Activated naive CD8-positive, alpha-beta T cell treated with anti-CD3 and anti-CD28 coated beads for 36 hours (primary cell): ENCODE data around the gene PRKN. TPM values are rescaled to one million over a fixed set of nuclear protein-coding genes. Genes with fewer than 3 reads are reported as not detected.

Experiments
- DNase-seq: peaks from one replicate; pipeline ENCODE4 v3.0.0; 2021
- H3K27ac Mint-ChIP-seq: one replicate; pipeline ENCODE4 v1.8.0; 2022; ENCODE audit warnings: mild to moderate bottlenecking, moderate library complexity, mixed read lengths
- H3K27me3 Mint-ChIP-seq: one replicate; pipeline ENCODE4 v1.8.0; 2022; ENCODE audit warnings: mild to moderate bottlenecking, mixed read lengths
- H3K36me3 Mint-ChIP-seq: one replicate; pipeline ENCODE4 v1.8.0; 2021; ENCODE audit warnings: mild to moderate bottlenecking, mixed read lengths
- H3K4me1 Mint-ChIP-seq: one replicate; pipeline ENCODE4 v1.8.0; 2021; ENCODE audit warnings: mixed read lengths
- H3K4me3 Mint-ChIP-seq: one replicate; pipeline ENCODE4 v1.8.0; 2022; ENCODE audit warnings: mild to moderate bottlenecking, moderate library complexity, mixed read lengths
- H3K9me3 Mint-ChIP-seq: one replicate; pipeline ENCODE4 v1.8.0; 2022; ENCODE audit warnings: mixed read lengths
- total RNA-seq, 2 experiments: library from RNA; stranded (reverse); gene quantifications; one replicate each; pipeline ENCODE4 v1.2.3, GENCODE V29; 2021

Gene PRKN
- total RNA-seq, 2 experiments from 2014 or later = 0.26 to 0.52 TPM

DNA sequence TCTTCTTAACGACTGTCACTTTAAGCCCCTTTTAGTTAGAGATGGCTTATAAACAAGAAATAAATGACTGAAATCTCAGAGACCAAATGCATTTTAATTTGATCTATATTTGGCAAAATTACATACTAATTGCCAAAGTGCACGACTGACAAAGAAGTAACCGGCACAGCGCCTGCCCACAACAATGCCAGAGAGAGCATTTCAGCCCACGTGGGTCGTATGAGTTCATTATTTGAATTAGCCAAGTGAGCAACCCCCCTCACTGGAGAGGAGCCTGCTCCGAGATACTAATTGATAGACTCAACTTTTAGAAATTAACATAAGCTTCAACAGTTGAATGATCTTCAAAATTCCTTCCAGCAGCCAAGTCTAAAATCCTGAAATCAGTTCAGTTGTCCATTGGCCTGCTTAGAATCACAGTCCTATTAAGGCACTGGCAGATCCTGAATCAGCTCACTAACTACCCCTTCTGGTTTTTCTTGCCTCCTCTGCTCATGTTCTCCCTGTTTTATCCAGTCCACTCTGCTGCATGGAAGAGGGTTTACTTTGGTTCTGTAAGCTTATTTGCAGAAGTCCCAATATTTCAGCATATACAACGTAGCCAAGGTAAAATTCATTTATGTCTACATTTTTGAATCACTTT lies 934.6 kb downstream of the PRKN start:
- no peaks in the 10 kb centered on the region for H3K27me3 Mint-ChIP-seq
- H3K36me3 Mint-ChIP-seq = peaks cover 4% of the 10 kb centered on the region
- no peak overlapping the region for H3K27ac Mint-ChIP-seq
- H3K9me3 Mint-ChIP-seq = peaks cover 8% of the 10 kb centered on the region
- DNase-seq = no peak
- H3K4me1 Mint-ChIP-seq = no peaks in the 10 kb centered on the region
- H3K4me3 Mint-ChIP-seq = no peak overlapping the region

DNA sequence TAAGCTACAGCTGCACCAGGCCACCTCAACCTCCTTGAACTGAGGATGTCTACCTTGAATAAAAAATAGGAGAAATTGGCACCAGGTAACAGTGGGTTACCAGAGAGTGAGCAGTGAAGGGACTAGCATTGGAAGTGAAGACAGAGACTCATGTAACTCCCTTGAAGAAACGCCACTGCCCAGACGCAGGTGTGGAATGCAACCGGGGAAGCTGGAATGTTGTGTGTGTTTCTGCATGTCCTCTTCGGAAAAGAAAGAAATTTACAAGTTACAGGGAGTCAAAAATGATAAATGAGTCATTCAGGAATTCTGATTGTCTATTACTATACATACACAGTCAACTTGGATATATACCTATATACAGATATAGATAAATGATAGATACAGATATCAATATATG lies 939.0 kb downstream of the PRKN start:
- Mint-ChIP-seq H3K9me3 (peaks cover 8% of the 10 kb centered on the region), H3K4me1 (no peaks in the 10 kb centered on the region), H3K36me3 (peaks cover 4% of the 10 kb centered on the region), H3K27ac (no peak overlapping the region), H3K4me3 (no peak overlapping the region), H3K27me3 (no peaks in the 10 kb centered on the region)
- DNase-seq = no peak

GRCh38 chr6:161772176-161772575 lies 955.4 kb downstream of the PRKN start:
- H3K27me3 Mint-ChIP-seq = no peaks in the 10 kb centered on the region

GRCh38 chr6:161761966-161762365 lies 965.6 kb downstream of the PRKN start:
- Mint-ChIP-seq H3K9me3 (no peaks in the 10 kb centered on the region), H3K27ac (no peak overlapping the region), H3K36me3 (no peaks in the 10 kb centered on the region), H3K4me1 (no peaks in the 10 kb centered on the region), H3K27me3 (no peaks in the 10 kb centered on the region), H3K4me3 (no peak overlapping the region)
- no peak for DNase-seq

More at GRCh38 chr6:161772176-161772575, 955.4 kb downstream of the PRKN start:
- Mint-ChIP-seq H3K36me3 (no peaks in the 10 kb centered on the region), H3K9me3 (no peaks in the 10 kb centered on the region), H3K4me1 (no peaks in the 10 kb centered on the region), H3K4me3 (no peak overlapping the region), H3K27ac (no peak overlapping the region)
- no peak for DNase-seq

- DNase-seq = no peak
- H3K27me3 Mint-ChIP-seq = no peaks in the 10 kb centered on the region
- H3K36me3 Mint-ChIP-seq = no peaks in the 10 kb centered on the region
- H3K4me1 Mint-ChIP-seq = no peaks in the 10 kb centered on the region
- no peak overlapping the region for H3K4me3 Mint-ChIP-seq
- H3K27ac Mint-ChIP-seq = no peak overlapping the region
- no peaks in the 10 kb centered on the region for H3K9me3 Mint-ChIP-seq
Measured at GRCh38 chr6:161755080-161755479, 972.5 kb downstream of the PRKN start.

GRCh38 chr6:161750686-161751085 lies 976.9 kb downstream of the PRKN start:
- H3K4me3 Mint-ChIP-seq = no peak overlapping the region
- no peak overlapping the region for H3K27ac Mint-ChIP-seq
- DNase-seq = no peak
- no peaks in the 10 kb centered on the region for H3K27me3 Mint-ChIP-seq
- H3K9me3 Mint-ChIP-seq = no peaks in the 10 kb centered on the region
- H3K36me3 Mint-ChIP-seq = no peaks in the 10 kb centered on the region
- H3K4me1 Mint-ChIP-seq = no peaks in the 10 kb centered on the region

DNA sequence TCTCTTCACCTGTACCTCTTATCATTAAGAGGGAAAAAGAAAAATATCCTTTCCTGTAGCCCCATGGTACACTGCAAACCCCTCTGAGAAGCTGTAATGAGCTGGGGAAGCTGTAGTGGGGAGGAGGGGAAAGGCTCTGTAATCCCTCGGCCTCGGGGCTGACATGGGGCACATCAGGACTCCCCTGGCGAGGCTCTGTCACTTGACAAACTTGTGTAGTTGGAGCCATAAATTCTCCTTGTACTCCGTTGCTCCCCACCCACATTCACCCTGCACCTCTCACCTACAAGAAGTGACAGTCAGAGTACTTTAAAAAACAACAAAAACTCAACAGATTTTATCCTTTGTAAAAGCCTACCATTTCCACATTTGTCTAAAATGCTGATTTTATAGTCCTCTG lies 978.0 kb downstream of the PRKN start:
- no peaks in the 10 kb centered on the region for H3K36me3 Mint-ChIP-seq
- H3K27ac Mint-ChIP-seq = no peak overlapping the region
- no peaks in the 10 kb centered on the region for H3K4me1 Mint-ChIP-seq
- H3K27me3 Mint-ChIP-seq = no peaks in the 10 kb centered on the region
- no peak overlapping the region for H3K4me3 Mint-ChIP-seq
- H3K9me3 Mint-ChIP-seq = no peaks in the 10 kb centered on the region
- no peak for DNase-seq

DNA sequence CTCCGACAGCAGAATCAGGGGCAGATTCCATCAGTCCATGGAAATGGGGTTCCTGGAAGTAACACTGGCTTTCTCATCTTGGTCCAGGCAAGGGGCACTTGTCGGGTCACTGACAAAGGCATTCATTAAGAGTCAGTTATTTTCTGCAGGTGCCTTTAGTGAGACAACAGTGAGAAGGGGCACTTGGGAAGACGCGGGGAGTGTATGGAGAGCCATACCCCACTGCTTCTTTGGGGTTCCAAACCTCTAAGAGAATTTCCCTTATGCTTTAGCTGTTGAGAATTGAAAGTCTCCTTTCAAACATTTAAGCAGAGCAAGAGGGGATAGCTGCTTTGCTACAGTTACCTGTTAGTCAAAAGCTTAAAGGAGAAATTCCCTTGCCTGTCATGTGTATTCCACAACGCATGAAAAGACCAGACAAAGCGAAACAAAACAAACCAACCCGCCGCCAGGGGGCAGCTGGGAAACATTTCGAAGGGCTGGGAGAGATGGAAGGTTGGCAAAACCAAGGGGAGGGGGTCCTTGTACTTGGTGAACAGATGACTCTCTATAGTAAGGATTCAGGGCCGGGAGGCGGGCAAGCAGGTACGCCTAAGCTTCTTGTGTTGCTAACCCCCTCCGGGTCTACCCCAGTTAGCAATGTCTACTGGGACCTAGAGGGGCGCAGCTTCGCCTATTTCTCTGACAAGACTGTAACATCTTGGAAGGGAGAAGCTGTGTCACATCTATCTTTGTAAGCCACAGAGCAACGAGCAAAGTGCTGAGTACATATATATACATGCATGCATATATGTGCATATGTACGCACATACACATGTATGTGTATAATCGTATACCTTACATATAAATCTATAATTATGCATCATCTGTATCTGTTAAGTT lies 978.8 kb downstream of the PRKN start:
- no peak overlapping the region for H3K27ac Mint-ChIP-seq
- no peaks in the 10 kb centered on the region for H3K27me3 Mint-ChIP-seq
- H3K4me1 Mint-ChIP-seq = no peaks in the 10 kb centered on the region
- H3K36me3 Mint-ChIP-seq = no peaks in the 10 kb centered on the region
- peak; percentile 18 for DNase-seq
- no peak overlapping the region for H3K4me3 Mint-ChIP-seq
- H3K9me3 Mint-ChIP-seq = no peaks in the 10 kb centered on the region

DNA sequence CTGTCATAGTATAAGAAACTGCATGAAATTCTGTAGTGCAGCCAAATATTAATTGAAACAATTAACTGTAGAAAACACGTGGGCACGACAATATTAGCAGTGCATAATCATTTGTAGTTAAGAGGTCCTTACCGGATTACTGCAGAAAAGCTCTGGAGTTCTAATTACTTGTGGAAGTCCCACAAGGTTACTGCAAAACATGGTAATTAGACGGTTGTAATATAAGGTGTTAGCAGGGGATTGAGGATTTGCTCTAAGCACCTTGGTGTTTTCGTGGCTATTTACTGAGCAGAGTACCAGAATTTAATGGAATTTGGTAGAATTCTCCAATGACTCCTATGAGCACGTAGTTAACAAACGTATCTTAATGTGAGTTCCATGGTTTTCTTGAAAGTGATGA lies 980.1 kb downstream of the PRKN start:
- H3K4me3 Mint-ChIP-seq = no peak overlapping the region
- DNase-seq = no peak

DNA sequence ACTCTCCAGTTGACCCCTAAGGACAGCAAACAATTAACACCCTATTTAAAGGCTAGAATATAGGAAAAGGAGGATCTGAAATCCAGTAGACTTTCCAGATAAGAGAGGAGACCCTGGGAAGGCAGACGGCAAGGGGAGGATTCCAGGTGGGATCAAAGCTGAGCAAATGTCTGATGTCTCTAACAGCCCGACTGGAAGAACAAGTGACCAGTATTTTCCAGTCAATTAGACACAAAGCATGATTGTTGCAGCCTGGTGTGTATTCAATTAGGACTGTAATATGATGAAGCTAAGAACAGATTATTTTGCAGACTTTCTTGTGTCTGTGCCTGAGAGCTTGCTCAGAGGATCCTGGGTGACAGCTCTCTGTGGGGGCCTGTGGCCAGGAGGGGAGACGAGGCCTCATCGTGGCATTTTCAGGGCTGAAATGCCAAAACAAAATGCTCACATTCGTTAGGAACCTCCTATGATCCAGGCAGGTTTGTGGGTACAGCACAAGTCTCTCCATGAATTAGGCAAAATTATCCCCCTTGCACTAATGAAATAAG lies 981.9 kb downstream of the PRKN start:
- Mint-ChIP-seq H3K27ac (no peak overlapping the region), H3K4me3 (no peak overlapping the region), H3K36me3 (no peaks in the 10 kb centered on the region), H3K27me3 (no peaks in the 10 kb centered on the region), H3K4me1 (no peaks in the 10 kb centered on the region), H3K9me3 (no peaks in the 10 kb centered on the region)
- DNase-seq = no peak

More for the DNA sequence above, 980.1 kb downstream of the PRKN start:
- Mint-ChIP-seq H3K9me3 (no peaks in the 10 kb centered on the region), H3K27me3 (no peaks in the 10 kb centered on the region), H3K4me1 (no peaks in the 10 kb centered on the region), H3K27ac (no peak overlapping the region), H3K36me3 (no peaks in the 10 kb centered on the region)

DNA sequence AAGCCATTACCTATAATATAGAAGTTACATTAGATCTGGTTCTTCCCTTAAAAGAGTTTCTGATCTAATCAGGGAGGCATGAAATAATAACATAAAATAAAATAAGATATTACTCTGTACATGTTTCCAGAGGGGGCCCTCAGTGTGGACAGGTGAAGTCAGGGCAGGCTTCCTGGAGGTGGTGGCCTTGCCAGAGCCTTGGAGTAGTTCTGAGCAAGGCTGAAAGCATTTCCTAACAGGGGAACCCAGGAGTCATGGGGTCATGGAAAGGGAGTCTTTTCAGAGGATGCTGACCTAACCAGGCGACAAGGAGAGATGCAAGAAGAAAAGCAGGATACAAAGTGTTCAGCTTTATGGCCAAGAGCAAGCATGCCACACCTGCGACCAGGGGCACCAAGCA lies 982.4 kb downstream of the PRKN start:
- Mint-ChIP-seq H3K9me3 (no peaks in the 10 kb centered on the region), H3K36me3 (no peaks in the 10 kb centered on the region), H3K4me3 (no peak overlapping the region), H3K27me3 (no peaks in the 10 kb centered on the region), H3K27ac (no peak overlapping the region), H3K4me1 (no peaks in the 10 kb centered on the region)
- DNase-seq = no peak

DNA sequence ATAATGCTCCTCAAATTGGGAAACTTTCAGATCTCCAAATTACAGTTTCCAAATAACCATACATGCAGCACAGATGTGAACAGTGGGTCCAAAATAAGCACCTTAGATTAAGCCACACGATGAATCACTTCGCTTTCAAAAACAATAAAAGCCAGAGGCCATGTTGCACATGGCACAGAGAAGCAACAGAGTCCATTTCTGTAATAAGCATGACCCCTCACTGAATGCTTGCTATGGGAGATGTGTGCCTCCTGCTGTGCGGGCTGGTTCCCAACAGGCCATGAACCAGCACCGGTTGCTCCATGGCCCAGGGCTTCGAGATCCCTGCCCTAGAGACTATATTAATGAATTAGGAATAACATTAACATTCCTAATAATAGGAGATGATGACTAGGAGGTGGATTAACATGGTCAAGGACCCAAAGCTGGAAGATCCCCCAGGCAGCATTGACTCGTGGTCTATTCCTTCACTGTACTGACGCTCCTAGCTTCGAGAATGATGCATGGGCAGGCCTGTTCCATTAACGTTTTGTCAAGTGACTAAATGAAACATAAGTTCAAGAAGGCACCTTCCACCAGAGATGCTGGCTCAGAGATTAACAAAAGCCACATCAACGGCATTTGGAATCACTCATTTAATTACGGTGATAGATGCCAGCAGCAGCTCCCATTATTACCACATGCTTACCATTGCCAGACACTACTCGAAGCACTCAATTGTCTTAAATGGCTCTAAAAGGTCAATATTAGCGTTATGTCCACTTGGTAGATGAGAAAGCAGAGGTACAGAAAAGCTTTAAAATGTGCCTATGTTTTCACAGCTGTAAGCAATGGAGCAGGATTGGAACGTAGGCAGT lies 983.1 kb downstream of the PRKN start:
- H3K27me3 Mint-ChIP-seq = no peaks in the 10 kb centered on the region
- no peak overlapping the region for H3K27ac Mint-ChIP-seq
- H3K9me3 Mint-ChIP-seq = no peaks in the 10 kb centered on the region
- no peak overlapping the region for H3K4me3 Mint-ChIP-seq
- H3K4me1 Mint-ChIP-seq = no peaks in the 10 kb centered on the region
- no peak for DNase-seq
- H3K36me3 Mint-ChIP-seq = no peaks in the 10 kb centered on the region

DNA sequence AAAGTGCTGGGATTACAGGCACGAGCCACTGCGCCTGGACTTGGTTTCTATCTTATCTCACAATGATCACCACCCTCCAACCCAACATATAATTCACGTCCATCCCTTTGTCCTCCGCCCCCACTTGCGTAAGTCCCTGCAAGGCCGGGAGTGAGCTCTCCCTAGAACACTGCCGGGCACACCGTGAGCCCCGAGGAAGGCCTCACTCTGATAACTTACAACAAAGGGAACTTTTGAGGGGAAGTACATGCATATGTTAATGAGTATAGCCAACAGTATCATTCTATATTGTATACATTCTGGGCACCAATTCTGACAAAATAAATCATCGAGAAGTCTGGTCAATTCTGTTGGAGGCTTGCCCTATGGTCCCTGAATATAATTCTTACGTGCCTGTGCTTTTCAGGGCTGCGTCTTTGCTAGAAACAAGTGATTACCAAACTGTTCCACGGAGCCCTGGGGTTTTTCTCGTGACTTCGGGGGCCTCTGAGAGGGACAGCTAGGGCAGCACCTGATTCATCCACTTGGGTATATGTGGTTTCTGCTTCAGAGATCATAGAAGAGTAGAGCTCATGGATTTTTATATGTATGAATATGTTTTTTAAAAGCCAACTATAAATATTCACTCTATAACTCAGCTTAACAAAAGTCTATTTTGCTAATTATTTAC lies 983.9 kb downstream of the PRKN start:
- no peaks in the 10 kb centered on the region for H3K27me3 Mint-ChIP-seq
- no peak for DNase-seq
- H3K9me3 Mint-ChIP-seq = no peaks in the 10 kb centered on the region
- no peak overlapping the region for H3K27ac Mint-ChIP-seq
- H3K36me3 Mint-ChIP-seq = no peaks in the 10 kb centered on the region
- H3K4me1 Mint-ChIP-seq = no peaks in the 10 kb centered on the region
- H3K4me3 Mint-ChIP-seq = no peak overlapping the region

DNA sequence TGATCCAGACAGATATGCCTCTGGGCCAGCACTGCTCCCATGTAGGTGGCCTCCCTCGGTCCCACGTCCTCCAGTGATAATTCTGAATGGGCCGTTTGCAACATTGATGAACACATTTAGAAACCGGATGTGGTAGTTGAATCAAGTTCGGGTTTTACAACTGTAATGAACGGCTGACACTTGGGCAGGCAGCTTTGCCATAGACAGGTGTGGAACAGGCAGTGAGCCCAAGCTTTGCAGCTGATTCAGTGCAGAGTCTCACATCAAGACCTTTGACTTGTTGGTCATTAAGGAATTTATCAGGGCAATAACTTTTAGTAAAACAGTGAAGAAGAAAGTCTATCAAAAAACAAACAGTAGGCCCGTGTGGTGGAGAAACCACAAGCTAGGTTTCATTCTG lies 987.1 kb downstream of the PRKN start:
- H3K4me3 Mint-ChIP-seq = no peak overlapping the region
- no peak for DNase-seq
- H3K27me3 Mint-ChIP-seq = no peaks in the 10 kb centered on the region
- no peak overlapping the region for H3K27ac Mint-ChIP-seq
- no peaks in the 10 kb centered on the region for H3K36me3 Mint-ChIP-seq
- no peaks in the 10 kb centered on the region for H3K9me3 Mint-ChIP-seq
- H3K4me1 Mint-ChIP-seq = no peaks in the 10 kb centered on the region
